ENCODE results near the gene TMA7. TPM values are rescaled to one million over a fixed set of nuclear protein-coding genes. Genes with fewer than 3 reads are reported as not detected.

Gene TMA7
- polyA plus RNA-seq, 1 donor from 2014 or later = 701 TPM

DNA sequence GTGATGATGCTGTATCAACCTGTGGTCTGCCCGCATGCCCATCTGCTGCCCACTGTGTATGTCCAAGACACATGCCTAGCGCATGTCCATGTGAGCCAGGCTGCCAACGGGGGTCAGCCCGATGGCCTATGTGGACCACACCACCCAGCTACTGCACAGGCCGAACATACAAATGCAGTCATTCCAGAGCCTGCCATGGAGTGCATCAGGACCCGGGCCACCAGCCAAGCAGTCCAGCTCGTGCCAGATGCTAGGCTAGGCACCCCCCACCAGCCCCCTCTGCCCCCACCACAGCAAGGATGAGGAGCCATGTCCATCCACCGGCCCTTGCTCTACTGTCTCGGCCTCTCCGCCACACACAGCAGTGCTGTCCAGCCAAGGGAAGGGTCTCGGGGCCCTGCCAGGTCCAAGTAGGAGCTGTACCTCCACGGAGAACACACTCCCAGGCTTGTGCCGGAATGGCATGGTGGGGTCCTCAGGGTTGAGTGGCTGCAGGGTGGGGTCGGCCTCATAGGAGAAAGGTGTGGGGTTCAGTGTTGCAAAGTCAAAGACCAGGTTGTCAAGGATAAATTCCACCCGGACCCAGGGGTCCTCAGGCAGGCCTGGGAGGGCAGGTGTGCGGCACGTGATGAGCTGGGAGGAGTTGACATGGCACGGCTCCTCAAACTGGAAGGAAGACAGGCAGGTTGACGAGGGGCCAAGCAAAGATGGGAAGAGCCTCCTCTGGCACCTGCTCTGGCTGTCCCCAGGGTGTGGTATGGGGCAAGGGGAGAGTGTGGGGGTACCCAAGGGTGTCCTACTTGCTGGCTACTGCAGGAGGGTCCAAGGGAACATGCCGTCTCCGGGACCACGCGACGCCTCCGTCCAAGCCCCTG lies 25.4 kb upstream of the TMA7 start:
- no peaks in the 10 kb centered on the region for H3K27me3 Mint-ChIP-seq
- H3K4me3 Mint-ChIP-seq = no peak overlapping the region
- no peaks in the 10 kb centered on the region for H3K36me3 Mint-ChIP-seq
- no peaks in the 10 kb centered on the region for H3K9me3 Mint-ChIP-seq
- peaks cover 0 to 2% (median 0%) of the 10 kb centered on the region in 3 donors for H3K4me1 Mint-ChIP-seq
- no peak overlapping the region for H3K27ac Mint-ChIP-seq

DNA sequence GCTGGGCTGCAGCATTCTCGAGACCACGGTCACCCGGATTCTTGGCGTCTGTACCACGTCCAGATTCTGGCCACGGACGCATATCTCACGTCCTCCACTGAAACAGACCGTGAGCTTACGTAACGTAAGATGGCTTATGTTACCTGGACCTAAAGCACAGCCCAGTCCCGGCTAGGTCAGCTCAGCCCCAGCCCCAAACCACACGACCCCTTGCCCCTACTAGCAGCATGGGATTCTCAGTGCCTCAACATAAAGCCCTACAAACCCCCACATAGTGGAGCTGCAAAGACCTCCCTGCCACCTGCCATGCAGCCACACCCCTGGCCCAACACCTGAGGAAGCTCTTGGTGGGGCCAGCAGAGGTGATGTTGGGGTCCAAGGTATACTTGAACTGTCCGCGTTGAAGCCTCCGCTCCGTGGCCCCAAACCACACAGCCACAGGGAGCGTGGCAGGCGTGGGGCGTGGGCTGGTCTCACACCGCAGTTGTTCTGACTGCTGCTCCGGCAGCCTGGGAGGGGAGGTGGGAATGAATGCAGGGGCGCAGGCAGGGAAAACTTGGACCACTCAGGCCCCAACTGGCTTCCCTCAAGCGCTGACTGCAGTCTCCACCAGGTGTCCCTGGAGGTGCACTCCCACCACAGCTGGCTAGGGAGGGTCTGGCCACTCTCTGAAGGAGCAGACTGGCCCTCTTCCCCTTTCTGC lies 24.7 kb upstream of the TMA7 start:
- Mint-ChIP-seq H3K4me1 (peaks cover 0 to 2% (median 0%) of the 10 kb centered on the region in 3 donors), H3K27me3 (no peaks in the 10 kb centered on the region), H3K4me3 (no peak overlapping the region), H3K27ac (no peak overlapping the region), H3K36me3 (no peaks in the 10 kb centered on the region), H3K9me3 (no peaks in the 10 kb centered on the region)

DNA sequence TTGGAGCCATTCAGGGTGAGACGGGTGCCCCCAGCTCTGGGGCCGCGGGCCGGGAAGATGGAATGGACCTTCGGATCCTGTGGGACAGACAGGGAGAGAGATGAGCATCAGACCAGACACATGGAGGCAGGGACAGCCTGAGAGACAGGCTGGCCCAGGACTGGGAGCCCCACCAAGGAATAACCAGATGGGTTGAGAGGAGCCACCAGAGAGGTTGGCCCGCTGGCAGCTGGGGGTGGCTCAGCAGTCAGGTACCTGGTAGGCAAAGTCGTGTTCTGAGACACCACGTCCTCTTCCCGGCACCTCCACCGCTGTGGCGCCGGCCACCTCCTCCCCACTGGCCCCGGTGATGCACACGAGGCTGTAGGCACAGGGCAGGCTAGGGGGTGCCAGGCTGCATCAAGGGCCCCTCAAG lies 24.0 kb upstream of the TMA7 start:
- Mint-ChIP-seq H3K9me3 (no peaks in the 10 kb centered on the region), H3K4me3 (no peak overlapping the region), H3K27ac (no peak overlapping the region), H3K4me1 (peaks cover 0 to 2% (median 0%) of the 10 kb centered on the region in 3 donors), H3K36me3 (no peaks in the 10 kb centered on the region), H3K27me3 (no peaks in the 10 kb centered on the region)

- Mint-ChIP-seq H3K36me3 (no peaks in the 10 kb centered on the region), H3K27ac (no peak overlapping the region), H3K4me1 (peaks cover 0 to 2% (median 0%) of the 10 kb centered on the region in 3 donors), H3K4me3 (no peak overlapping the region), H3K27me3 (peaks cover 1% of the 10 kb centered on the region), H3K9me3 (no peaks in the 10 kb centered on the region)
Observed at GRCh38 chr3:48416546-48416945, 23.5 kb upstream of the TMA7 start.

- H3K27ac Mint-ChIP-seq = no peak overlapping the region
- no peaks in the 10 kb centered on the region for H3K36me3 Mint-ChIP-seq
- H3K27me3 Mint-ChIP-seq = peaks cover 1% of the 10 kb centered on the region
- H3K9me3 Mint-ChIP-seq = no peaks in the 10 kb centered on the region
- peaks cover 0 to 4% (median 0%) of the 10 kb centered on the region in 3 donors for H3K4me1 Mint-ChIP-seq
- H3K4me3 Mint-ChIP-seq = no peak overlapping the region
Observed at GRCh38 chr3:48417529-48418108, 22.4 kb upstream of the TMA7 start.

DNA sequence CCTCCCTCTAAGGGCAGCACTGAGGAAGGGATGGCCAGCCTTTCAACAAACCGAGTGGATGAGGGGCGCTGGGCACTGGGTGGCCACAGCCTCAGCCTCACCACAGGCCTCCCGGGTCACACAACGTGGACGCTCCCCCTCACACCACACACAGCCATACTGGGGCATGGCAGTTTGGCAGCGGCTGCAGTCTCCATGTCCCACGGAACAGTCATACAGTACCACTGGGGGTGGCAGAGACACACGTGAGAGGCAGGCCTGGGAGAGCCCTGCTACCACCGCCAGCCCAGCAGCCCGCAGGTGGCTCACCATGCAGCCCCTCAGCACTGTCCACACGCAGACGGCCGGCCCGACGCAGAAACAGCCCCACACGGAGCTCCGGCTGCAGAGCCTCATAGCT lies 21.9 kb upstream of the TMA7 start:
- Mint-ChIP-seq H3K27me3 (peaks cover 4% of the 10 kb centered on the region), H3K36me3 (no peaks in the 10 kb centered on the region), H3K4me3 (no peak overlapping the region), H3K9me3 (no peaks in the 10 kb centered on the region), H3K4me1 (peaks cover 0 to 4% (median 0%) of the 10 kb centered on the region in 3 donors), H3K27ac (no peak overlapping the region)

GRCh38 chr3:48418651-48419050 lies 21.4 kb upstream of the TMA7 start:
- Mint-ChIP-seq H3K9me3 (no peaks in the 10 kb centered on the region), H3K4me1 (peaks cover 0 to 4% (median 0%) of the 10 kb centered on the region in 3 donors), H3K27ac (no peak overlapping the region), H3K27me3 (peaks cover 4% of the 10 kb centered on the region), H3K4me3 (no peak overlapping the region), H3K36me3 (no peaks in the 10 kb centered on the region)

GRCh38 chr3:48419149-48419548 lies 20.9 kb upstream of the TMA7 start:
- Mint-ChIP-seq H3K36me3 (no peaks in the 10 kb centered on the region), H3K27me3 (peaks cover 4% of the 10 kb centered on the region), H3K4me1 (peaks cover 0 to 4% (median 0%) of the 10 kb centered on the region in 3 donors), H3K4me3 (no peak overlapping the region), H3K9me3 (no peaks in the 10 kb centered on the region), H3K27ac (no peak overlapping the region)

- Mint-ChIP-seq H3K27me3 (peaks cover 4% of the 10 kb centered on the region), H3K27ac (no peak overlapping the region), H3K4me3 (no peak overlapping the region), H3K4me1 (peaks cover 0 to 4% (median 0%) of the 10 kb centered on the region in 3 donors), H3K36me3 (no peaks in the 10 kb centered on the region), H3K9me3 (no peaks in the 10 kb centered on the region)
Observed at GRCh38 chr3:48419597-48419996, 20.5 kb upstream of the TMA7 start.

DNA sequence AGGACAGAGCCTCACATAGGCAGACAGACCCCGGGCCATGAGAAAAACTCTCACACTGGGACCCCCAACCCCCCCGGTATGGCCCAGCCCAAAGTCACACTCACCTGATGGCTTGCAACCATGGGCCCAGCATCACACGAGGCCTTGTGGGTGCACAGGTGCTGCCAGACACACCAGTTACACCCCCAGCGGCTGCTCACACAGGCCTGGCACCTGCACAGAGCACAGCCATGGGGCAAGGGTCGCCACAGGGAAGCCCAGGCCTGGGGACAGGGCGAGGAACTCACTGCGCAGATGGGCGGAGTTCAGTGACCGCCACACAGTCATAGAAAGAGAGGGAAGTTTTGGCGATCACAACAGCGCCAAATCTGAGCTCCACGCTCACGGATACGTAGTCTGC lies 19.5 kb upstream of the TMA7 start:
- Mint-ChIP-seq H3K27ac (no peak overlapping the region), H3K36me3 (no peaks in the 10 kb centered on the region), H3K27me3 (peaks cover 7% of the 10 kb centered on the region), H3K4me1 (peaks cover 0 to 3% (median 0%) of the 10 kb centered on the region in 3 donors), H3K4me3 (no peak overlapping the region), H3K9me3 (no peaks in the 10 kb centered on the region)

- H3K4me3 Mint-ChIP-seq = no peak overlapping the region
- peaks cover 7% of the 10 kb centered on the region for H3K27me3 Mint-ChIP-seq
- H3K27ac Mint-ChIP-seq = no peak overlapping the region
- H3K36me3 Mint-ChIP-seq = no peaks in the 10 kb centered on the region
- H3K4me1 Mint-ChIP-seq = peaks cover 0 to 3% (median 2%) of the 10 kb centered on the region in 3 donors
- H3K9me3 Mint-ChIP-seq = no peaks in the 10 kb centered on the region
Observed at GRCh38 chr3:48422272-48422671, 17.8 kb upstream of the TMA7 start.

DNA sequence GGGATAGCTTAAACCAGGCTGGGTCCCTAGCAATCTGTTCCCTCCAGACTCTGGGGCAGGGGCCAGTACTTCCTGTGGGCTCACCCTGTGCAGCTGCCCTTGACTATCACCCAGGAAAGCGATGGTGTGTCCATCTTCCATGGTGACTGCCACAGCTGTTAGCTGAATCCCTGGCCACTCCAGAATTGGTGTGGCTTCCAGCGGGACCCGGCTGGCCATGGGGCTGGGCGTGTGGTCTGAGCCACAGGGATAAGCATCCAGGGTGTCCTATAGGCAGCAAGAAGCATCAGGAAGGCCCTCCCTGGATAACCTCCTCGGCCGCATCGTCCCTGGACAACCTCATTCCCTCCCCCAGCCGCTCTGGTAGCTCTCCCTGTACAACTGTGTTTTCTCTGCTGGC lies 17.4 kb upstream of the TMA7 start:
- Mint-ChIP-seq H3K27ac (no peak overlapping the region), H3K4me1 (peaks cover 0 to 4% (median 2%) of the 10 kb centered on the region in 3 donors)

DNA sequence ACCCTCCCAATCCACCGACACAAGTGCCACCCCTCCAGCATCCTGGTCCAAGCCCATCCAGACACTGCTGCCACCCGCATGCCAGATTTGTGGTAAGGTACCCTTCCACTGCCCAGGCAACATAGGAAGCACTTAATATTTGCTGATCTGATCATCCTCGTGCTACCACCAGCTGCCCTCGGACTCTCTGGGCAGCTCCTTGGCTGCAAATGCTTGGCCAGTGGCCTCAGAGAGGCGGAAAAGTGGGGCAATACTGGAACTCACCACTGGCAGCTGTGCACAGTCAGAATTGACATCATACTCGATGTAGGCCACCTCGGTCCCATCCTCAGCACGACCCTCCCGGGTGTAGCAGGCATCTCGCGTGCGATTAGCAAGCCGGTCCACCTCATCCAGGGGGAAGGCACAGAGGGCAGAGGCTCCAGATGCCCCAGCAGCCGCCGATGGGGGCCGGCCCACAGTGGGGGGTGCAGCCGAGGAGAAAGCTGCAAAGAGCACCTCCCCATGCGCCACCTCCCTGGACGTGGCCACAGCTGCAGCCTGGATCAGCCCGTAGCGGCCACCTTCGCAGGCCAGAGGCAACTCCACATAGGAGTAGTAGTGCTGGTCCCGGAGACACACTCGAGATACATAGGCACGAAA lies 16.7 kb upstream of the TMA7 start:
- Mint-ChIP-seq H3K27me3 (peaks cover 11% of the 10 kb centered on the region), H3K9me3 (no peaks in the 10 kb centered on the region), H3K36me3 (no peaks in the 10 kb centered on the region), H3K27ac (no peak overlapping the region), H3K4me1 (peaks cover 2 to 4% (median 3%) of the 10 kb centered on the region in 3 donors), H3K4me3 (no peak overlapping the region)

More for the DNA sequence above, 17.4 kb upstream of the TMA7 start:
- no peaks in the 10 kb centered on the region for H3K36me3 Mint-ChIP-seq
- no peaks in the 10 kb centered on the region for H3K9me3 Mint-ChIP-seq
- H3K27me3 Mint-ChIP-seq = peaks cover 7% of the 10 kb centered on the region
- no peak overlapping the region for H3K4me3 Mint-ChIP-seq

DNA sequence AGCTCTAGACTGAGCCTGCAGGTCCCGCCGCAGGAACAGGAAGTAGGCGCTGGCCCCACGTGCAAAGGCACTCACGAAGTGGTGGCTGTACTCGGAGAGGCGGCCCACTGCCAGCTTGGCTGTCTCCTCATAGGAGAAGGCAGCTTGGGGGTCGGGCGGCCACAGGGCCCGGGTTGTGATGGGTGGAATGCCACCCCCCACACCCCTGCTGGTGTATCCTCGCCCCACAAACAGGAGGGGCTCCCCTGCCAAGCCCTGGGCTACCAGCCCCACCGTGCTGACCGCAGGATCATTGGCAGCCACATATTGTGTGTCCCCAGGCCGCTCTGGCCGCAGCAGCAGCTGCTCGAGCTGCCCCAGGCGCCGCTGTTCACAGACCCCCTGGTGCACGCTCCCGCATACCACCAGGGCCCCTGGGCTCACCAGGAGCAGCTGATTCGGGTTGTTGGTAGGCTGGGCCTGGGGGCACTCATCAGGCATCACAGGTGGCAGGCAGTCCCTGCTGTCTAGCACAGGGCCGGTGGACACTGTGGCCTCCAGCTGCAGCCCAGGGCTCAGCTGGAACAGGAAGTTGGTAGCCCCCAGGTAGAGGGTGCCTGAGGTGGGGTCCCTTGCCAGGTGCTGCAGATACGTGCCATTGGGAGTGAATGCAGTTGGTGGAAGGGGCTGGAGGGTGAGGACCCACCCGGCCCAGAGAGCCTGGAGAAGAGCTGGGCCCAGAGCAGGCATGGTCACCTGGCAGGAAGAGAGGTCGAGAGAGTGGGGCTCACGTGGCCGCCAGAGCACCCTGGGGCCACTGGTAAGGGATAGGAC lies 16.0 kb upstream of the TMA7 start:
- Mint-ChIP-seq H3K27ac (no peak overlapping the region), H3K27me3 (peaks cover 11% of the 10 kb centered on the region), H3K4me1 (peaks cover 2 to 4% (median 3%) of the 10 kb centered on the region in 3 donors), H3K4me3 (no peak overlapping the region), H3K9me3 (no peaks in the 10 kb centered on the region), H3K36me3 (no peaks in the 10 kb centered on the region)

Data from IgD-negative memory B cell (primary cell).